Measurements from ENCODE around the gene TXNRD2. TPM values are rescaled to one million over a fixed set of nuclear protein-coding genes. Genes with fewer than 3 reads are reported as not detected.
A peak's percentile ranks its signal among the peaks of the same experiment; 100 is the strongest.

Gene TXNRD2
- total RNA-seq, 1 experiment from 2014 or later = 39.9 TPM

GRCh38 chr22:19984201-19984753, 42.7 kb upstream of the TXNRD2 start:
- H3K9me3 Mint-ChIP-seq (ENCODE audit: unreplicated experiment) = no peaks in the 10 kb centered on the region
- DNase-seq (ENCODE audit: unreplicated experiment) = peak; percentile 76
- H3K4me3 Mint-ChIP-seq (ENCODE audit: unreplicated experiment) = no peak overlapping the region
- CTCF ChIA-PET = interaction anchor here (0.6 to 1.0 kb wide), 3 partner anchors 32 to 254 kb away, joined by 3 to 4 read pairs (median 3); no protein-coding TSS in a partner anchor
- POLR2A ChIA-PET = interaction anchor here (0.7 to 1.5 kb wide), 4 partner anchors 10 to 146 kb away, joined by 3 to 6 read pairs (median 4); partner anchors contain the start of gene TRMT2A
- intact Hi-C loops (cut with micrococcal nuclease) = no loop called here
- no TSS peak for BruUV-seq (replicated peaks)
- no peak overlapping the region for H3K27ac Mint-ChIP-seq (ENCODE audit: low read depth, unreplicated experiment)
- H3K36me3 Mint-ChIP-seq (ENCODE audit: insufficient read depth, unreplicated experiment) = no peaks in the 10 kb centered on the region
- H3K27me3 Mint-ChIP-seq (ENCODE audit: insufficient read depth, unreplicated experiment) = no peaks in the 10 kb centered on the region
- TF ChIP-seq, protein P1, sequence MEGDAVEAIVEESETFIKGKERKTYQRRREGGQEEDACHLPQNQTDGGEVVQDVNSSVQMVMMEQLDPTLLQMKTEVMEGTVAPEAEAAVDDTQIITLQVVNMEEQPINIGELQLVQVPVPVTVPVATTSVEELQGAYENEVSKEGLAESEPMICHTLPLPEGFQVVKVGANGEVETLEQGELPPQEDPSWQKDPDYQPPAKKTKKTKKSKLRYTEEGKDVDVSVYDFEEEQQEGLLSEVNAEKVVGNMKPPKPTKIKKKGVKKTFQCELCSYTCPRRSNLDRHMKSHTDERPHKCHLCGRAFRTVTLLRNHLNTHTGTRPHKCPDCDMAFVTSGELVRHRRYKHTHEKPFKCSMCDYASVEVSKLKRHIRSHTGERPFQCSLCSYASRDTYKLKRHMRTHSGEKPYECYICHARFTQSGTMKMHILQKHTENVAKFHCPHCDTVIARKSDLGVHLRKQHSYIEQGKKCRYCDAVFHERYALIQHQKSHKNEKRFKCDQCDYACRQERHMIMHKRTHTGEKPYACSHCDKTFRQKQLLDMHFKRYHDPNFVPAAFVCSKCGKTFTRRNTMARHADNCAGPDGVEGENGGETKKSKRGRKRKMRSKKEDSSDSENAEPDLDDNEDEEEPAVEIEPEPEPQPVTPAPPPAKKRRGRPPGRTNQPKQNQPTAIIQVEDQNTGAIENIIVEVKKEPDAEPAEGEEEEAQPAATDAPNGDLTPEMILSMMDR (IDR thresholded peaks at IDR 0.05; ENCODE audit: unreplicated experiment) = no peak
- peaks cover 10% of the 10 kb centered on the region for H3K4me1 Mint-ChIP-seq (ENCODE audit: insufficient read depth, unreplicated experiment)

DNA sequence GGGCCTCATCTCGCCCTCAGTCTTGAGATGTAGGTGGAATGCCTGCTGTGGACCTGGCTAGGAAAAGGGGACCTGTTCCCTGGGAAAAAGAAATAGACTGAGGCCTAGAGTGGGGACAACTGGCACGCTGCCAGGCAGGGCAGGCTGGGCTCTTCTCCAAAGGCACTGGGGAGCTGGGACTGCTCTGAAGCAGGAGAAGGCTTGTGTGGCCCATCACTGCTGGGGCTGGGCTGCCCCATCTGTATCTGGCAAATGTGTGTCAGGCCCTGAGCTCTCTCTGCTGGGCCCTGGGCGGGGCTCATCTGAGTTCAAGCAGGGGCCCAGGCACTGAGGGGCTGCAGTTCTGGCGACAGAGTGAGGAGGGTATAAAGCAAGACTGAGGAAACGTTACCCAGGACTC, 42.1 kb upstream of the TXNRD2 start:
- no peak for DNase-seq (ENCODE audit: unreplicated experiment)
- Mint-ChIP-seq H3K4me3 (ENCODE audit: unreplicated experiment) (no peak overlapping the region), H3K4me1 (ENCODE audit: insufficient read depth, unreplicated experiment) (peaks cover 10% of the 10 kb centered on the region), H3K9me3 (ENCODE audit: unreplicated experiment) (no peaks in the 10 kb centered on the region), H3K27me3 (ENCODE audit: insufficient read depth, unreplicated experiment) (no peaks in the 10 kb centered on the region), H3K27ac (ENCODE audit: low read depth, unreplicated experiment) (no peak overlapping the region), H3K36me3 (ENCODE audit: insufficient read depth, unreplicated experiment) (no peaks in the 10 kb centered on the region)
- intact Hi-C loops (cut with micrococcal nuclease) = no loop called here
- TSS peak; percentile 57 for BruUV-seq (replicated peaks)
- TF ChIP-seq, protein P1 (IDR thresholded peaks at IDR 0.05; ENCODE audit: unreplicated experiment) = no peak
- ChIA-PET CTCF (interaction anchor here (1.0 kb wide), 1 partner anchor 44 kb away, joined by 3 read pairs; no protein-coding TSS in a partner anchor), POLR2A (interaction anchor here (0.7 to 1.5 kb wide), 4 partner anchors 9 to 147 kb away, joined by 3 to 6 read pairs (median 4); partner anchors contain the start of gene TRMT2A)

DNA sequence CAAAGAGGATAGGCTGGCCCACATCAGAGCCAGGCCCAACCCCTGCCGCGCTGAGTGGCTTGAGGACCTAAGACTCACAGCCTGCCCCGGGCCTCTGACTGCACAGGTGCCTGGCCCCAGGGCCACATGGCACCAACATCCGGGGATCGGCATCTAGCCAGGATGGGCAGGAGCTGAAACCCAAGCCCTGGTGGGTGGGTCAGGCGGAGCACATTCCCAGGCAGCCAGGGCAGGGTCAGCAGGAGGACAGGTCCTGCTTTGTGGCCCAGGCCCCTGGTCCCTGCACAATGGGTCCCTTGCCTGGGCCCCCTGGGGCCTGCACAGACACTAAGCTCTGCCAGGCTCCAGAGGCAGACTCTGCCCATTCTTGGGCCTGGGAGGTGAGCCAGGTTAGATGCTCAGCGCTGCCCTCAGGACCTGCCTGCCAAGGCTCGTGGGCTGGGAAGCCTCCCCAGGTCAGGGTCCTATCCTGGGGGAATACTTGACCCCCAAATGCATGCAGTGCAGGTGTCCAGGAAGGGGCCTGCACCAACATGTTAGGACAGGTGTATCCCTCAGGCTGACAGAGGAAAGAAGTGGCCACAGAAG, 41.5 kb upstream of the TXNRD2 start:
- POLR2A ChIA-PET = interaction anchor here (1.5 kb wide), 1 partner anchor 134 kb away, joined by 6 read pairs; the partner anchor contains the start of gene TRMT2A
- H3K27ac Mint-ChIP-seq (ENCODE audit: low read depth, unreplicated experiment) = no peak overlapping the region
- H3K4me3 Mint-ChIP-seq (ENCODE audit: unreplicated experiment) = no peak overlapping the region
- H3K9me3 Mint-ChIP-seq (ENCODE audit: unreplicated experiment) = no peaks in the 10 kb centered on the region
- intact Hi-C loops (cut with micrococcal nuclease) = no loop called here
- CTCF ChIA-PET = interaction anchor here (0.6 kb wide), 1 partner anchor 29 kb away, joined by 3 read pairs; no protein-coding TSS in a partner anchor
- peaks cover 10% of the 10 kb centered on the region for H3K4me1 Mint-ChIP-seq (ENCODE audit: insufficient read depth, unreplicated experiment)
- no peaks in the 10 kb centered on the region for H3K27me3 Mint-ChIP-seq (ENCODE audit: insufficient read depth, unreplicated experiment)
- TF ChIP-seq, protein P1 (IDR thresholded peaks at IDR 0.05; ENCODE audit: unreplicated experiment) = no peak
- BruUV-seq (replicated peaks) = no TSS peak
- peak; percentile 34 for DNase-seq (ENCODE audit: unreplicated experiment)
- no peaks in the 10 kb centered on the region for H3K36me3 Mint-ChIP-seq (ENCODE audit: insufficient read depth, unreplicated experiment)
